ENCODE results near the gene GRM4. TPM values are rescaled to one million over a fixed set of nuclear protein-coding genes. Genes with fewer than 3 reads are reported as not detected.

GRM4 gene
- total RNA-seq, 1 donor from 2014 or later, result 0.29 TPM

GRCh38 chr6:34147906-34148630, 2.2 kb upstream of the GRM4 start:
- H3K9me3 ChIP-seq, result no peaks in the 10 kb centered on the region
- peaks cover 17% of the 10 kb centered on the region for H3K4me1 ChIP-seq
- TF ChIP-seq CTCF (IDR thresholded peaks at IDR 0.05), result no peak
- H3K4me3 ChIP-seq, result no peak overlapping the region
- ATAC-seq, result no peak
- intact Hi-C loops (cut with DNase I), result no loop called here
- H3K36me3 ChIP-seq, result no peaks in the 10 kb centered on the region
- H3K27ac ChIP-seq, result no peak overlapping the region
- peaks cover 55% of the 10 kb centered on the region for H3K27me3 ChIP-seq
- peak; percentile 59 for DNase-seq

GRCh38 chr6:34146801-34147592, 1.1 kb upstream of the GRM4 start:
- Histone ChIP-seq H3K36me3 (no peaks in the 10 kb centered on the region), H3K9me3 (no peaks in the 10 kb centered on the region), H3K4me1 (peaks cover 17% of the 10 kb centered on the region), H3K27ac (no peak overlapping the region), H3K27me3 (peaks cover 59% of the 10 kb centered on the region), H3K4me3 (no peak overlapping the region)
- TF ChIP-seq CTCF (IDR thresholded peaks at IDR 0.05), result no peak
- ATAC-seq, result no peak
- intact Hi-C loops (cut with DNase I), result no loop called here
- peak; percentile 32 for DNase-seq

GRCh38 chr6:34145161-34146020, 496 bp downstream of the GRM4 start:
- Histone ChIP-seq H3K9me3 (no peaks in the 10 kb centered on the region), H3K27me3 (peaks cover 68% of the 10 kb centered on the region), H3K36me3 (no peaks in the 10 kb centered on the region), H3K27ac (no peak overlapping the region), H3K4me3 (peak overlapping the region; percentile 34), H3K4me1 (peaks cover 17% of the 10 kb centered on the region)
- ATAC-seq, result no peak
- peak; percentile 63 for DNase-seq
- intact Hi-C loops (cut with DNase I), result no loop called here
- TF ChIP-seq CTCF (IDR thresholded peaks at IDR 0.05), result no peak

GRCh38 chr6:34144581-34145160, 1.2 kb downstream of the GRM4 start:
- Histone ChIP-seq H3K36me3 (no peaks in the 10 kb centered on the region), H3K4me3 (peak overlapping the region; percentile 34), H3K9me3 (no peaks in the 10 kb centered on the region), H3K27ac (no peak overlapping the region), H3K4me1 (peaks cover 17% of the 10 kb centered on the region), H3K27me3 (peaks cover 68% of the 10 kb centered on the region)
- DNase-seq, result peak; percentile 61
- no peak for ATAC-seq
- no peak for TF ChIP-seq CTCF (IDR thresholded peaks at IDR 0.05)
- intact Hi-C loops (cut with DNase I), result no loop called here

GRCh38 chr6:34143884-34144580, 1.9 kb downstream of the GRM4 start:
- intact Hi-C loops (cut with DNase I), result no loop called here
- no peak for TF ChIP-seq CTCF (IDR thresholded peaks at IDR 0.05)
- Histone ChIP-seq H3K36me3 (no peaks in the 10 kb centered on the region), H3K4me1 (peaks cover 17% of the 10 kb centered on the region), H3K27me3 (peaks cover 73% of the 10 kb centered on the region), H3K4me3 (peak overlapping the region; percentile 34), H3K27ac (no peak overlapping the region), H3K9me3 (no peaks in the 10 kb centered on the region)
- ATAC-seq, result peak; percentile 9
- peak; percentile 62 for DNase-seq

Measured in upper lobe of right lung (tissue), 1 donor.